A549 treated with RU486 at 1 μM for 4 hours (cell line): ENCODE data around the gene EFEMP2. TPM values are rescaled to one million over a fixed set of nuclear protein-coding genes. Genes with fewer than 3 reads are reported as not detected.

Experiments
- total RNA-seq: library from RNA; stranded (reverse); fragments of 200-300 nt; extraction: Qiagen RNA extraction; gene quantifications from 5 replicates; pipeline ENCODE4 v1.2.3, GENCODE V29; 2022; ENCODE audit warnings: low read depth

Gene EFEMP2
- 0.45 to 0.88 TPM (median 0.85 TPM) in 5 replicates for total RNA-seq

DNA sequence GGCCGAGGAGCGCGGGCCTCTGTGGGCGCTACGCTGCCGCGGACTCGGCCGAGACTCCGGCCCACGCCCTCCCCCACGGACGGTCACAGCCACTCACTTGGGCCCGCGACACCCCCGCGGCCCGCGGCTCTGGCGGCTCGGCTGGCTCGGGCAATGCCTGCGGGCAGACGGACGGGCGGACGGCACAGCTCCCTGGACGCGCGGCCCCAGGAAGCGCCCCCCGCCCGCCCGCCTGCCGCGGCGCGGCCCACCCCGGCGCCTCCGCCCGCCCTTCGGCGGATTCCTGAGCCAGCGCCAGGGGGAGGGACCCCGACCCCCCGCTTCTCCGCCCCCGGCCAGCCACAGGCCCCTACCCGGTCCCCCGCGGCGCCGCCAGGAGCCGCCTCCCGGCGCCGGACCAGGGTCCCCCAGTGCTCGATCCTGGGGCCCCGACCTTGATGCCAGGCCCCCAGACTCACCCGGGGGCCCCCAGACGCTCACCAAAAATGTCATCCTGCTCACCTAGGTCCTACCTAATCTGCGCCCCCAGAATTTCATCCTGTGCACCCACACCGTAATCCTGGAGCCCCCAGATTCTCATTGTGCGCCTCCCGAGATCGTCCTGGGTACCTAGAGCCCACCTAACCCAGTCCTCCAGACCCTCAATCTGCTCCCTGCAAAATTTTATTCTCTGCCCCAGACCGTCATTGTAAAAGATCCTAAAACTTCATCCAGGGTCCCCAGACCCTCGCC, at the start of gene EFEMP2:
TSS of gene EFEMP2 (minus strand) at position 215 of the 732 bp plus-strand sequence. CDS start 446 bp downstream, outside the sequence.

DNA sequence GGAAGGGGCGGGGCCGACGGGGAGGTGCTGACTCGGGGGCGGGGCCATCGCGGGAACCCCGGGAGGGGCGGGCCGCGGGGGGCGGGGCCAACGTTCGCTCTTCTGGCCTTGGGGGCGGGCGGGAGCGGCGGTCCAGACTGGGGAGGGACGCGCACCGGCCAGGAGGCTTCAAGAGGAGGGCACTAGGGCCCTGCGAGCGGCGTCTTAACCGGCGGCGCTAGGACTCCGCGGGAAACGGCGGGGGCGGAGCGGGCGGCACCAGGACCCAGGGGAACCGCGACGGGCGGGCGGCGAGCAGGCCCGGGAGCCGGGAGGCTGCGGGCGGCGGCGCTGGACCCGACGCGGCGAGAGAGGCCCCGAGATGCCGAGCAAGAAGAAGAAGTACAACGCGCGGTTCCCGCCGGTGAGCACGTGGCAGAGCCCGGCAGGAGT, 46.6 kb upstream of the EFEMP2 start, which contains the start of gene DRAP1:
TSS of gene DRAP1 (plus strand) at position 286 of the 432 bp plus-strand sequence. CDS start at position 362, 76 bp downstream.

DNA sequence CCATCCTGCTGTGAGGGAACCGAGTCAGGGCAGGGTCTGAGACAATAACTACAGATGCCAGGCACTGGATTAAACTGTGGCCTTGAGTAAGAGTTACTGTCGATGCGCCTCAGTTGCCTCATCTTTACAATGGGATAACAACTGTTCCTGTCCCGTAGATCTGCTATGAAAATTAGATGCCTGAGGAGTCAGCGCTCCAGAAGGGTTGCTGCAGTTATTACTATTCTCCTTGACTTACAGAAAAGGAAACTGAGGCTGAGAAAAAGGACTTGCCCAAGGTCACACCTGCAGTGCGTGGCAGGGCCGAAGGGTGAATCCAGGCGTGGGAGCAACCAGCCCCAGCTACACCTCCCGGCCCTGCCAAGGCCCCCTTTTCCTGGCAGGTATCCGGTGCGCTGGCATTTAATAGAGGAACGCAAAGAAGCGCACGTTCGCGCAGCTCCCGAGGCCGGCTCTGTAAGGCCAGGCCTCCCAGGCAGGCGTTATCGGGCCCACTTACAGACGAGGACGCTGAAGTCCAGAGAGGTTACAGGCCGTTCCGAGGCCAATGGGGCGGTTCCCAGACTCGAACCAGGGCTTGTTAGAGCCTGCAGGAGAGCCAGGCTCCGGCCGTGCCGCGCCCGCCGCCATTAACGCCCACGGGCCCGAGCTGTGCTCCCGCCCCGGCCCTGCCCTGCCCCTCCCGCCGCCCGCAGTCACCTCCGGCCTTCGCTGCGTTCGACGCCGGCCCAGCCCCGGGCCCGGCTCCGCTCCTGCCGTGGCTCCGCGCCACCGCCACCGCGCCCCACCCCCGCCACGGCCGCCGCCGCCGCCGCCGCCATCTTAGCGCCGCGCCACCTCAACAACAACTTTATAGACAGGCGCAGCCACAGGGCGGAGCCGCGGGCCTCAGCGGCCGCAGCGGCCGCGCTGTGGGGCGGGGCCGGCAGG, 45.9 kb upstream of the EFEMP2 start, which contains the start of gene C11orf68:
TSS of gene C11orf68 (minus strand) at position 852 of the 930 bp plus-strand sequence. CDS start at position 821, 31 bp downstream.

DNA sequence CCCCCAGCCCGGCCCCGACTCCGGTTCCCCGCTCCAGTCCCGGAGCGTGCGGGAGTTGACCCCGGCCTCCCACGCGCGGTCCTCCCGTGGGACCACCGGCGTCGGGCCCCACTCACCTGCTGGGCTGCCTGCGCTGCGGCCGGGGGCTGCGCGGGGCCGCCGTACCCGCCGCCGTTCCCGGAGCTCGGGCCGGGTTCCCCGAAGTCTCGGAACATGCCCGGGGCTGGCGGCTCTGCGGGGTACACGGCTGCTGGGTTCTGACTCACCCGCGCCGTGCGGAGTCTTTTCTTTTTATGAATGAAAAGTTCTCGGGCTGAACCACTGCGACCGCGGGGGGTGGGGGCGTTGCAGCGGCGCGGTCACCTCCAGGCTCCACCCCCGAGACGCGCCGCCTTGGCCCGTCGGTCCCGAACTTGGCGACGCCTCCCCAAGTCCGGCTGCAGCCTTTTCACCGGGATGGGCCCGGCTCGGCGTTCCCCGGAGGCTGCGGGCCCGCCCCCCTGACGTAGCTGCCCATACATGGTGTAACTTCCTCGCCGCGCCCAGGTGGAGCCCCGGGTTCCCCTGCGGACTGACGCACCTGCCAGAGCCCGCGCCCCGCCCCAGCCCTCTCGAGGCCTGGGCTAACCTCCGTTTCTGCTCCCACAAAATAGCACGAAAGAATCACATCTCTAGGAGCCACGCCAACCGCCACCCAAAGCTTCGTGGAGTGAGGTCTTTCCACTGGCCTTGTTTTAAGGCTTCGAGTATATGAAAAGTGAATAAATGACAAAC, 27.7 kb upstream of the EFEMP2 start, which contains the start of gene FOSL1:
TSS of gene FOSL1 (minus strand) at position 264 of the 774 bp plus-strand sequence. CDS start at position 215, 49 bp downstream.

DNA sequence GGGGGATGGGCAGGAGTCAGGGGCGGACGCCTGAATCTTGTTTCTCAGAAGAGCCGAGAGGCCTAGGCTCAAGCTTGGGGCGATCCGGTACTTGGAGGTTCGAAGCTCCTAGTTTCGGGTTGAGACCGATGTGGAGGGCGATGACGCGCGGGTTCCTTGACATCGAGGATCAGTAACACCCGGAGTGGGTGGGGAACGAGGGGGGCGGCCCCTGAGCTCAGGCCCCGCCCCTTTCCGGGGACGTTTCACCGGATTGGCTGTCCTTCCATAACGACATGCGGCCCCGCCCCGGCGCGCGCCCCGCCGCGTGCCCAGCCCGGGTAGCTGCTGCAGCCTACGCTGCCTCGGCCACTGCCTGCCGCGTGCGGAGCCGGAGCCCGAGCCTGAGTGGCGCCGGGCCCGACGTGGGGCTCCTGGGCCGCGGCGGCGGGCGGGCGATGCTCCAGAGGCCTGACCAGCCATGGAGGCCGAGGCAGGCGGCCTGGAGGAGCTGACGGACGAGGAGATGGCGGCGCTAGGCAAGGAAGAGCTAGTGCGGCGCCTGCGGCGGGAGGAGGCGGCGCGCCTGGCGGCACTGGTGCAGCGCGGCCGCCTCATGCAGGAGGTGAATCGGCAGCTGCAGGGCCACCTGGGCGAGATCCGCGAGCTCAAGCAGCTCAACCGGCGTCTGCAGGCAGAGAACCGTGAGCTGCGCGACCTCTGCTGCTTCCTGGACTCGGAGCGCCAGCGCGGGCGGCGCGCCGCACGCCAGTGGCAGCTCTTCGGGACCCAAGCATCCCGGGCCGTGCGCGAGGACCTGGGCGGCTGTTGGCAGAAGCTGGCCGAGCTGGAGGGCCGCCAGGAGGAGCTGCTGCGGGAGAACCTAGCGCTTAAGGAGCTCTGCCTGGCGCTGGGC, 18.0 kb upstream of the EFEMP2 start, which contains the start of gene CCDC85B:
TSS of gene CCDC85B (plus strand) at position 350 of the 895 bp plus-strand sequence. CDS start at position 461, 111 bp downstream.

DNA sequence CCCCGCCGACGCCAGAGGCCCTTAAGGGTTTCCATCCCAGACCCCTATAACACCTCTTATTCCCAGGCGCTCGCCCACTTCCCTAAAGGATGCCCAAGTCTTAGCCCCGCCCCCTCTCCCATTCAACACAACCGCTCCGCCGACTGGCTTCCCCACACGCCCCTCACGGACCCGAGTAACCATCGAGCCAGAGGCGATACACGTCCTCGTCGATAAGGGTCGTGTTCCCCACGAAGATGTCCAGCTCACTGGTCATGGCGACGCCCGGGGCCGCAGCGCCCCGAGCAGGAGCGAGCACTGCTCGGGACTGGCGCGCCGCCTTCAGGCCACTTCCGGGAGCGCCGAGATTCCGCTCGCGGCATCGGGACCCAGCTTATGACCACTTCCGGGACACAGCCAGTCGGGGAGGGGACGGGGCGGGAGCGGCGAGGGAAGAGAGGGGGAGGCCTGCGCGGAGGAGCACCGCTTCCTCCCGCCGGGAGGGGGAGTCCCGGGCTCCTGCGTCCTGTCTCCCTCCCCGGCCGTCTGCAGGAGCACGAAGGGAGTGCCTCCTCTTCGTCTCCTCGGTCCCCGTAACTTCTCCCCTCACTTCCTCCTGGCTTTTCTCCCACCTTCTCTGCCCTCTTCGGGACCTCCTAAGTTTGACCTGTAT, 15.7 kb upstream of the EFEMP2 start, which contains the start of gene FIBP:
TSS of gene FIBP (minus strand) at position 309 of the 652 bp plus-strand sequence. CDS start at position 256, 53 bp downstream.

DNA sequence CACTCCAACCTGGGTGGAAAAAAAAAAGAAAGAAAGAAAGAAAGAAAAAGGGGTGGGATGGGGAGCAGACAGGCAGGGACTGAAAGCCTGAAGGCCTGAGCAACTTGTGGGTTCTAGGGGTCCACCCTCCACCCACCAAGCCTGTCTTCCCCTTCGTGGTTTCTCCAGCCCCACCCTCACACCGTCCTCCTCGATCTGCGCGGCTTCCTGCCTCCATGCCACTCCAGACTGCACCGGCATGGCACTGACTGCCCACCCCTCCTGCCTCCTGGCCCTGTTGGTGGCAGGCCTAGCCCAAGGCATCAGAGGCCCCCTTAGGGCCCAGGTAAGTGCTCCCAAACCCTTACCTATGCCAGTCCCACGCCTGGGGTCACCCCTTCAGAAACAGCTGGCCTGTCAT, 7.0 kb upstream of the EFEMP2 start, which contains the start of gene CTSW:
TSS of gene CTSW (plus strand) at position 221 of the 400 bp plus-strand sequence. CDS start at position 239, 18 bp downstream.

DNA sequence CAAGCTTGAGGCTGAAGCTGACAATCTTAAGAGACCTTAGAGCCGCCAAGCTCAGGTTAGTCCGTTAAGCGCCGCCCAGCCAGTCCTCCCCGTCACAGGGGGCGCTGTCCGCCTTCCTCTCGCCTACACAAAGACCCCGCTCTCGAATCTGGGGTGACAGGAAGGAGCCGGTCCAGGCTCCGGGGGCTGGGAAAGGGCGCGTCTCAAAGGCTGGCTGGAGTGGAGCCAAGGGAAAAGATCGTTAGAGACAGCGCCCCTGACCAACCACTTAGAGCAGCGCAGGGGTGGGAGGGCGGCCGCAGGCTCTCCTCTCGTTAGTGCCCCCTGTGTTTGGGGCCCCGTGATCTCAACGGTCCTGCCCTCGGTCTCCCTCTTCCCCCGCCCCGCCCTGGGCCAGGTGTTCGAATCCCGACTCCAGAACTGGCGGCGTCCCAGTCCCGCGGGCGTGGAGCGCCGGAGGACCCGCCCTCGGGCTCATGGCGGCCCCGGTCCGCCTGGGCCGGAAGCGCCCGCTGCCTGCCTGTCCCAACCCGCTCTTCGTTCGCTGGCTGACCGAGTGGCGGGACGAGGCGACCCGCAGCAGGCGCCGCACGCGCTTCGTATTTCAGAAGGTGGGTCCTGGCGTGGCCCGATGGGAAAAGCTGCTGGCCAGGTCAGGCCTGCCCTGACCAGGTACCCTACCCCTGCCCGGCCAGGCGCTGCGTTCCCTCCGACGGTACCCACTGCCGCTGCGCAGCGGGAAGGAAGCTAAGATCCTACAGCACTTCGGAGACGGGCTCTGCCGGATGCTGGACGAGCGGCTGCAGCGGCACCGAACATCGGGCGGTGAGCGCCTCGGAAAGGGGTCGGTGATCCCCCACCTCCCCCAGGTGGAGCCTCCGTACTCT, 12.1 kb downstream of the EFEMP2 start, which contains the start of gene MUS81:
TSS of gene MUS81 (plus strand) at position 156 of the 887 bp plus-strand sequence. CDS start at position 477, 321 bp downstream.

DNA sequence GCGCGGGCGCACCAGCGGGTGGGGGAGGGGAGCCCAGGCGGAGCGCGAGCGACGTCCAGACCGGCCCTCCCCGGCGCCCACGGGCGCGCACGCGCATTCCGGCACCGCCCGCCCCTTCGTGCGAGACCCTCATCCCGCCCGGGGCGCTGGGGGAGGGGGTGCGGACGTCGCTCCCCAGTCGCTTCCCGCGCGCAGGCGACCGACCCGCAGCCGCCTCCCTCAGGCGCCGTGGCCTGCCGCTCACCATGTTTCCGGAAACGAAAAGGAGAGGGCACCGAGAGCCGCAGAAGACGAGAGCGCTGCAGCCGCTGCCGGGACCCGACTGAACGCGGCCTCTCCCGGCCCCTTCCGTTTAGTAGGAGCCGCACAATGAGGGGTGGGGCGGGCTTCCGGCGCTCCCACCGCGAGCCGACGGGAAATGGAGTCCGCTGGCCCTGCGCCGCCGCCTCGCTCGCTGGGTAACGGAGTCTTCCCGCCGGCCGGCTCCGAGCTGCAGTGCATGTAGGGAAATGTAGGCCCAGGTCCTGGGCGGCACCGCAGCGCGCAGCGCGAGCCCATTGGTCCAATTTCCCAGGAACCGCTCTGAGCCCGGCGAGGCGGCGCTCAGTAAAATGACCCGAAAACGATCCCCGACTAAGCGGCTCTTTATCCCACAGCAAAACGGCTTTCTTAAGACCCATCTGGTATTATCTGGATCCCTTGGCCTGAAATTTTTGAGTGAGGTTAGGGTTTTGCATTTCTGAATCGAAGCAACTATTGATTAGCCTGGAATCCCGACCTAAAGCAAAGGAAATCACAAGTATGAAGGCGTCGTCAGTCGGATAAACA, 14.5 kb downstream of the EFEMP2 start, which contains the start of gene CFL1:
TSS of gene CFL1 (minus strand) at position 328 of the 828 bp plus-strand sequence. CDS start at position 247, 81 bp downstream.

DNA sequence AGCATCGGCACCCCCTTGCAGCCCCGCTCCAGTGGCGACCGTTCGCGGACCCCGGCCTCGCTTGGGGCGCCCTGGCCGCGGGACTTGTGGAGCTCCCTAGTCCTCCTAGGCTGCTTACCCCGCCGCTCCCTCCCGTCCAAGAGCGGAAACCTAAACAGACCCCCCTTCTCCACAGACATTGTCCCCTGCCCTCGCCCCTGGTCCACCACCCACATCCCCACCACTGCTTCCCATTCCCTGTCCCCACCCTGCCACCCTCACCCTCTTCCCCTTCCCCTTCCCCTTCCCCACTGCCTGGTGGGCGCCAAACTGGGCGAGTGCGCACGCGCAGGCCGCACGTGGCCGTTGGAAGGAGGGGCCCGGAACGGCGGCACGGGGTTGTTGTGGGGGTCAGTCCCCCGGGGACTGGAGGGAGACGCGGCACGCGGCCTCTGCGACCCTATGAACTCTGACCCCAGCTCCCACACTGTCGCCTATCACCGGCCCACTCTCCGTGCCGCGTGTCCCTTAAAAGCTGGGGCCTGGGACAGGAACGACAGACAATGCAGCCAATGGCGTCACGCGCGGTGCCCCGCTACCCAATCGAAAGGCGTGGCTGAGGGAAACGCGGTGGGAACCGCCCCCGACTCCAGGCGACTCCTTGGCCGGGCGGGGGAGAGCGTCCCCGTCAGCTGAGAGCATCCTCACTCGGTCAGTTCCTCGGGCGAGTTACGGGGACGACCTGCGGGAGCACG, 39.1 kb downstream of the EFEMP2 start, which contains the start of gene SNX32:
TSS of gene SNX32 (plus strand) at position 667 of the 734 bp plus-strand sequence. CDS start 103 bp downstream, outside the sequence.

Other genes with a start within 250 kb of the EFEMP2 start
- gene SIPA1, start 234.7 kb downstream of the EFEMP2 start, total RNA-seq, result 9.2 to 21.6 TPM (median 19.1 TPM) in 5 replicates
- 68.9 to 82.9 TPM (median 82.0 TPM) in 5 replicates for gene RELA, start 209.9 kb downstream of the EFEMP2 start, total RNA-seq
- gene KAT5, start 160.5 kb downstream of the EFEMP2 start, total RNA-seq, result 41.0 to 55.2 TPM (median 52.3 TPM) in 5 replicates
- gene RNASEH2C, start 152.0 kb downstream of the EFEMP2 start, total RNA-seq, result 29.2 to 51.2 TPM (median 48.8 TPM) in 5 replicates
- 7.8 to 13.4 TPM (median 10.6 TPM) in 5 replicates for gene AP5B1, start 91.8 kb downstream of the EFEMP2 start, total RNA-seq
- gene OVOL1, start 85.7 kb downstream of the EFEMP2 start, total RNA-seq, result 0.06 to 0.10 TPM (median 0.07 TPM) in 3 of 5 replicates, not detected in the others
- 0.07 TPM in 1 of 5 replicates, not detected in the others for gene SNX32, start 38.8 kb downstream of the EFEMP2 start, total RNA-seq
- 1,909 to 2,425 TPM (median 2,217 TPM) in 5 replicates for gene CFL1, start 14.6 kb downstream of the EFEMP2 start, total RNA-seq
- gene MUS81, start 12.4 kb downstream of the EFEMP2 start, total RNA-seq, result 20.6 to 33.6 TPM (median 31.0 TPM) in 5 replicates
- gene CTSW, start 7.0 kb upstream of the EFEMP2 start, total RNA-seq, result 0.09 to 0.19 TPM in 2 of 5 replicates, not detected in the others
- 72.3 to 97.2 TPM (median 86.8 TPM) in 5 replicates for gene FIBP, start 15.7 kb upstream of the EFEMP2 start, total RNA-seq
- 29.7 to 54.1 TPM (median 46.1 TPM) in 5 replicates for gene CCDC85B, start 17.9 kb upstream of the EFEMP2 start, total RNA-seq
- 160 to 254 TPM (median 205 TPM) in 5 replicates for gene FOSL1, start 27.6 kb upstream of the EFEMP2 start, total RNA-seq
- 40.2 to 65.5 TPM (median 60.3 TPM) in 5 replicates for gene C11orf68, start 46.3 kb upstream of the EFEMP2 start, total RNA-seq
- gene DRAP1, start 46.6 kb upstream of the EFEMP2 start, total RNA-seq, result 193 to 312 TPM (median 253 TPM) in 5 replicates
- gene TSGA10IP, start 72.7 kb upstream of the EFEMP2 start, total RNA-seq, result not detected in 5 replicates
- gene SART1, start 88.9 kb upstream of the EFEMP2 start, total RNA-seq, result 51.4 to 70.6 TPM (median 62.2 TPM) in 5 replicates
- gene EIF1AD, start 129.4 kb upstream of the EFEMP2 start, total RNA-seq, result 38.9 to 45.8 TPM (median 39.4 TPM) in 5 replicates
- gene BANF1, start 129.7 kb upstream of the EFEMP2 start, total RNA-seq, result 381 to 509 TPM (median 475 TPM) in 5 replicates
- gene CST6, start 139.2 kb upstream of the EFEMP2 start, total RNA-seq, result not detected in 5 replicates
- gene CATSPER1, start 153.7 kb upstream of the EFEMP2 start, total RNA-seq, result 0.94 to 2.0 TPM (median 1.7 TPM) in 5 replicates
- gene GAL3ST3, start 176.4 kb upstream of the EFEMP2 start, total RNA-seq, result not detected in 5 replicates
- gene SF3B2, start 179.6 kb upstream of the EFEMP2 start, total RNA-seq, result 168 to 198 TPM (median 172 TPM) in 5 replicates
- gene PACS1, start 197.5 kb upstream of the EFEMP2 start, total RNA-seq, result 48.7 to 80.4 TPM (median 65.1 TPM) in 5 replicates